SU-DHL-6 (cell line): ENCODE results near the gene SLC2A8.

Source experiments
- H2AFZ ChIP-seq: fragments of 200-600 bp; sonication (generic); 2 replicates; pipeline ENCODE4 v1.6.1; 2014; ENCODE audit warnings: low read depth, mild to moderate bottlenecking, moderate library complexity, mixed read lengths, antibody characterized with exemption, low read length; ENCODE audit not compliant: severe bottlenecking
- H3F3A ChIP-seq: fragments of 200-600 bp; shearing (Covaris generic); 2 replicates; pipeline ENCODE4 v1.6.0; 2016; ENCODE audit warnings: antibody characterized with exemption, mild to moderate bottlenecking; ENCODE audit not compliant: insufficient read depth
- H3K27ac ChIP-seq: fragments of 200-600 bp; sonication (generic); 2 replicates; pipeline ENCODE4 v1.5.1; 2016; ENCODE audit warnings: low read depth, mild to moderate bottlenecking, low read length, moderate library complexity, mixed read lengths
- H3K27me3 ChIP-seq: fragments of 200-600 bp; sonication (generic), shearing (Covaris generic); 2 replicates; pipeline ENCODE4 v1.6.0; 2014; ENCODE audit warnings: mild to moderate bottlenecking, low read length
- H3K36me3 ChIP-seq: fragments of 200-600 bp; sonication (generic); 2 replicates; pipeline ENCODE4 v1.6.1; 2014; ENCODE audit warnings: mild to moderate bottlenecking, low read length, mixed read lengths
- H3K4me2 ChIP-seq: fragments of 300-600, 200-600 bp; shearing (Covaris generic), sonication (generic); 2 replicates; pipeline ENCODE4 v1.6.0; 2014; ENCODE audit warnings: low read length, low read depth, mild to moderate bottlenecking; ENCODE audit not compliant: poor library complexity, severe bottlenecking
- H3K4me3 ChIP-seq: fragments of 200-600 bp; sonication (generic); 2 replicates; pipeline ENCODE4 v1.5.1; 2014; ENCODE audit warnings: antibody characterized with exemption, low read length, mild to moderate bottlenecking, mixed read lengths; ENCODE audit not compliant: insufficient read depth, poor library complexity, severe bottlenecking
- H3K79me2 ChIP-seq: fragments of 200-600 bp; sonication (generic); 2 replicates; pipeline ENCODE4 v1.6.1; 2014; ENCODE audit warnings: mild to moderate bottlenecking, low read length, moderate library complexity; ENCODE audit not compliant: insufficient read depth
- H3K9ac ChIP-seq: fragments of 200-600 bp; sonication (generic); 2 replicates; pipeline ENCODE4 v1.7.0; 2014; ENCODE audit warnings: mild to moderate bottlenecking, low read length
- H3K9me2 ChIP-seq: fragments of 200-600 bp; sonication (generic); replicated peaks from 2 replicates; pipeline ENCODE4 v1.6.1; 2014; ENCODE audit warnings: low read length; ENCODE audit not compliant: insufficient read depth
- H3K9me3 ChIP-seq: fragments of 200-600 bp; sonication (generic); 2 replicates; pipeline ENCODE4 v1.6.1; 2014; ENCODE audit warnings: low read length, mixed read lengths; ENCODE audit not compliant: insufficient read depth
- H4K20me1 ChIP-seq: fragments of 200-600 bp; sonication (generic); 2 replicates; pipeline ENCODE4 v1.6.1; 2014; ENCODE audit warnings: low read depth, mild to moderate bottlenecking, antibody characterized with exemption, low read length, moderate library complexity, mixed read lengths
- CTCF ChIP-seq: fragments of 200-600 bp; sonication (generic); IDR thresholded peaks from one replicate; pipeline ENCODE4 v1.5.1; 2017; ENCODE audit warnings: antibody characterized with exemption, mild to moderate bottlenecking, low read length, moderate library complexity; ENCODE audit not compliant: insufficient read depth, poor library complexity, severe bottlenecking
- EZH2phosphoT487 ChIP-seq: fragments of 200-600 bp; sonication (generic), shearing (Covaris generic); conservative IDR thresholded peaks from 2 replicates; pipeline ENCODE4 v1.6.1; 2018; ENCODE audit warnings: mild to moderate bottlenecking, antibody characterized with exemption, low read length, moderate library complexity, mixed read lengths

SLC2A8 gene

GRCh38 chr9:127351182-127352166, 45.5 kb upstream of the SLC2A8 start:
- Histone ChIP-seq H3K4me2 (no peak overlapping the region), H3K27me3 (no peaks in the 10 kb centered on the region)
- TF ChIP-seq CTCF (no peak), EZH2phosphoT487 (no peak)

GRCh38 chr9:127353882-127354281, 43.1 kb upstream of the SLC2A8 start:
- H3K4me2 ChIP-seq, result no peak overlapping the region
- H4K20me1 ChIP-seq, result no peaks in the 10 kb centered on the region
- TF ChIP-seq CTCF (no peak), EZH2phosphoT487 (no peak)
- no peaks in the 10 kb centered on the region for H3K9me3 ChIP-seq
- no peak overlapping the region for H3K9ac ChIP-seq
- no peaks in the 10 kb centered on the region for H3K27me3 ChIP-seq
- H3K9me2 ChIP-seq, result no peaks in the 10 kb centered on the region
- no peak overlapping the region for H3K4me3 ChIP-seq
- no peaks in the 10 kb centered on the region for H3K79me2 ChIP-seq
- no peaks in the 10 kb centered on the region for H3F3A ChIP-seq
- H3K27ac ChIP-seq, result no peak overlapping the region
- H3K36me3 ChIP-seq, result no peaks in the 10 kb centered on the region
- no peak overlapping the region for H2AFZ ChIP-seq

More at GRCh38 chr9:127351182-127352166, 45.5 kb upstream of the SLC2A8 start:
- Histone ChIP-seq H3K9me2 (no peaks in the 10 kb centered on the region), H3F3A (no peaks in the 10 kb centered on the region), H2AFZ (no peak overlapping the region), H4K20me1 (no peaks in the 10 kb centered on the region), H3K27ac (no peak overlapping the region), H3K36me3 (no peaks in the 10 kb centered on the region), H3K4me3 (no peak overlapping the region), H3K79me2 (no peaks in the 10 kb centered on the region), H3K9ac (no peak overlapping the region), H3K9me3 (no peaks in the 10 kb centered on the region)

- no peak overlapping the region for H3K27ac ChIP-seq
- H3K9ac ChIP-seq, result no peak overlapping the region
- no peak overlapping the region for H3K4me3 ChIP-seq
- no peaks in the 10 kb centered on the region for H3K36me3 ChIP-seq
- no peaks in the 10 kb centered on the region for H3F3A ChIP-seq
- no peak overlapping the region for H2AFZ ChIP-seq
- no peaks in the 10 kb centered on the region for H3K9me2 ChIP-seq
- no peaks in the 10 kb centered on the region for H3K79me2 ChIP-seq
- H3K4me2 ChIP-seq, result no peak overlapping the region
- no peaks in the 10 kb centered on the region for H4K20me1 ChIP-seq
- no peak for TF ChIP-seq EZH2phosphoT487
- no peak for TF ChIP-seq CTCF
- no peaks in the 10 kb centered on the region for H3K27me3 ChIP-seq
- H3K9me3 ChIP-seq, result no peaks in the 10 kb centered on the region
These were observed 40.1 kb upstream of the SLC2A8 start for GRCh38 chr9:127356906-127357305.
